SKM-1 (cell line): ENCODE measurements around the gene ADAMTS2.

Experiments
- DNase-seq: peaks from one replicate; lab custom pipeline; 2025; ENCODE audit not compliant: unreplicated experiment; lab: John Stamatoyannopoulos, UW

The ADAMTS2 gene

GRCh38 chr5:179344431-179345182, 654 bp downstream of the ADAMTS2 start:
- no peak for DNase-seq

- DNase-seq: peak; percentile 20
Measured at GRCh38 chr5:179343719-179344430, 1.4 kb downstream of the ADAMTS2 start.

GRCh38 chr5:179343021-179343718, 2.1 kb downstream of the ADAMTS2 start:
- DNase-seq: no peak

GRCh38 chr5:179342577-179342976, 2.7 kb downstream of the ADAMTS2 start:
- DNase-seq: no peak

- no peak for DNase-seq
Measured at GRCh38 chr5:179340465-179340864, 4.8 kb downstream of the ADAMTS2 start.

- no peak for DNase-seq
Measured at GRCh38 chr5:179339996-179340395, 5.3 kb downstream of the ADAMTS2 start.

GRCh38 chr5:179339081-179339480, 6.2 kb downstream of the ADAMTS2 start:
- DNase-seq: no peak

GRCh38 chr5:179337796-179338676, 7.2 kb downstream of the ADAMTS2 start:
- DNase-seq: no peak

- DNase-seq: no peak
Measured at GRCh38 chr5:179336871-179337795, 8.1 kb downstream of the ADAMTS2 start.

- DNase-seq: no peak
Measured at GRCh38 chr5:179336126-179336870, 9.0 kb downstream of the ADAMTS2 start.

- DNase-seq: no peak
Measured at GRCh38 chr5:179333796-179334761, 11.2 kb downstream of the ADAMTS2 start.

GRCh38 chr5:179332741-179333290, 12.4 kb downstream of the ADAMTS2 start:
- no peak for DNase-seq

GRCh38 chr5:179331591-179332375, 13.5 kb downstream of the ADAMTS2 start:
- no peak for DNase-seq

- no peak for DNase-seq
Measured at GRCh38 chr5:179330186-179330900, 14.9 kb downstream of the ADAMTS2 start.

GRCh38 chr5:179328291-179328690, 17.0 kb downstream of the ADAMTS2 start:
- DNase-seq: no peak

GRCh38 chr5:179327021-179327735, 18.1 kb downstream of the ADAMTS2 start:
- DNase-seq: no peak
